NCI-H2227 (cell line): ENCODE results near the gene GNGT1.

Experiments used
- DNase-seq: peaks from one replicate; lab custom pipeline; 2025; ENCODE audit not compliant: unreplicated experiment; lab: John Stamatoyannopoulos, UW

GNGT1 gene

GRCh38 chr7:93906267-93906666 is at the start of gene GNGT1:
GNGT1 (plus strand) TSS chr7:93906567; CDS start chr7:93906747, 180 bp downstream.
- no peak for DNase-seq

GRCh38 chr7:93858857-93859256 is 47.5 kb upstream of the GNGT1 start:
- DNase-seq: no peak

GRCh38 chr7:93860261-93860660 is 46.1 kb upstream of the GNGT1 start:
- no peak for DNase-seq

GRCh38 chr7:93861325-93861949 is 44.9 kb upstream of the GNGT1 start:
- DNase-seq: no peak

- no peak for DNase-seq
Observed at GRCh38 chr7:93862651-93863050, 43.7 kb upstream of the GNGT1 start.

- DNase-seq: no peak
Observed at GRCh38 chr7:93866886-93867285, 39.5 kb upstream of the GNGT1 start.

GRCh38 chr7:93873998-93874574 is 32.3 kb upstream of the GNGT1 start:
- DNase-seq: no peak

- DNase-seq: no peak
Observed at GRCh38 chr7:93877742-93878141, 28.6 kb upstream of the GNGT1 start.

- no peak for DNase-seq
Observed at GRCh38 chr7:93879356-93879755, 27.0 kb upstream of the GNGT1 start.

GRCh38 chr7:93882468-93882867 is 23.9 kb upstream of the GNGT1 start:
- DNase-seq: no peak

GRCh38 chr7:93883078-93883916 is 23.1 kb upstream of the GNGT1 start:
- no peak for DNase-seq

GRCh38 chr7:93883917-93884345 is 22.4 kb upstream of the GNGT1 start:
- no peak for DNase-seq

GRCh38 chr7:93884541-93884940 is 21.8 kb upstream of the GNGT1 start:
- DNase-seq: no peak

GRCh38 chr7:93889261-93889660 is 17.1 kb upstream of the GNGT1 start:
- DNase-seq: no peak

GRCh38 chr7:93890041-93890463 is 16.3 kb upstream of the GNGT1 start:
- DNase-seq: peak; percentile 74

GRCh38 chr7:93890464-93891068 is 15.8 kb upstream of the GNGT1 start, which contains the start of gene TFPI2:
TFPI2 (minus strand) TSS chr7:93890753; CDS start chr7:93890678, 75 bp downstream.
- peak; percentile 49 for DNase-seq

- DNase-seq: no peak
Observed at GRCh38 chr7:93894426-93894825, 11.9 kb upstream of the GNGT1 start.

- no peak for DNase-seq
Observed at GRCh38 chr7:93894966-93895640, 11.3 kb upstream of the GNGT1 start.

GRCh38 chr7:93895859-93896600 is 10.3 kb upstream of the GNGT1 start:
- no peak for DNase-seq

GRCh38 chr7:93897680-93898079 is 8.7 kb upstream of the GNGT1 start:
- no peak for DNase-seq
